GM18505 (cell line): Measurements from ENCODE around the gene TMOD2.

Experiments
- ATAC-seq: cut with Tn5 transposase; IDR thresholded peaks from one replicate; pipeline ENCODE4 v1.9.1; 2021; ENCODE audit not compliant: unreplicated experiment
- POLR2A ChIP-seq: IDR thresholded peaks from 4 replicates; pipeline ENCODE4 v1.6.1; 2011; ENCODE audit warnings: borderline replicate concordance; ENCODE audit not compliant: insufficient read depth, insufficient read length; ENCODE audit errors: extremely low read depth

Gene TMOD2

DNA sequence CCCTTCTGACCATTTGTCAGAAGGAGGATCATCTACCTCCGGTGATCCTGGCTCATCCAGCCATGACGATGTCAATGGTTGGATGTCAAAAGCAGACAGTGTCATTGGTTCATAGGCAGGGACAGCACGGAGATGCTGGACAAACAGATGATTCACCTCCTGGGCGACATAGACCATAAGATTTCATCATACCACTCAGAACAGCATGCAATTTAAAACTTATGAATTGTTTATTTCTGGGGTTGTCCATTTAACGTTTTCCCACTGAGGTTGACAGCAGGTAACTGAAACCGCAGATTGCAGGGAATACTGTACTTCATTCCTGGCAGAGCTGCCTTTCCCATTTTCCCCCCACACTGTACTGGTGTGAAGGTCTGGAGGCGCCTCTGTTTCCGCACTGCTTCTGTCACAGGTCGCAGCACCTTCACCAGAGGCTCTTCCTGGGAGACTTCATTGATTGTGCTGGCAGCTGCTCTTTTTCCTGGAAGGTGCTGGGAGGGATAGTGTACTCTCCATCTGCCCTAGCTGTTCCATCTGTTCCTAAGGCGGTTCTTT lies 45.5 kb downstream of the TMOD2 start:
- ATAC-seq = no peak
- TF ChIP-seq POLR2A = no peak

DNA sequence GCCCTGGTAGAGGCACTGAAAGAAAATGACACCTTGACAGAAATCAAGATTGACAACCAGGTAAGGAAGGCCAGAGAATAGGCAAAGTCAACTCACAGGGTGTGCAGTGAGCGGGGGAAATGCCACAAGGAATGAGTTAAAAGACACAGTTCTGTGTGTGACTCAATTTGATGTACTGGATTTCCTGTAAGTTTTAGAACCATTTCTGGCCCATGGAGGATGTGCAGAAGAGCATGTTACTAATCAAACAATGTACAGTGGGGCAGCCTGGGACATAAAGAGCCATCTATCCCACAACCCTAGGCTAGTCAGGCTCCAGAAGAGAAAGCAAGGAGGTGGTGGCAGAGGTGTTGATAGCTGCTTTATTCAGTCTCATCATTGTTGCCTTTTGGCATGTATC lies 46.9 kb downstream of the TMOD2 start:
- no peak for ATAC-seq
- no peak for TF ChIP-seq POLR2A

DNA sequence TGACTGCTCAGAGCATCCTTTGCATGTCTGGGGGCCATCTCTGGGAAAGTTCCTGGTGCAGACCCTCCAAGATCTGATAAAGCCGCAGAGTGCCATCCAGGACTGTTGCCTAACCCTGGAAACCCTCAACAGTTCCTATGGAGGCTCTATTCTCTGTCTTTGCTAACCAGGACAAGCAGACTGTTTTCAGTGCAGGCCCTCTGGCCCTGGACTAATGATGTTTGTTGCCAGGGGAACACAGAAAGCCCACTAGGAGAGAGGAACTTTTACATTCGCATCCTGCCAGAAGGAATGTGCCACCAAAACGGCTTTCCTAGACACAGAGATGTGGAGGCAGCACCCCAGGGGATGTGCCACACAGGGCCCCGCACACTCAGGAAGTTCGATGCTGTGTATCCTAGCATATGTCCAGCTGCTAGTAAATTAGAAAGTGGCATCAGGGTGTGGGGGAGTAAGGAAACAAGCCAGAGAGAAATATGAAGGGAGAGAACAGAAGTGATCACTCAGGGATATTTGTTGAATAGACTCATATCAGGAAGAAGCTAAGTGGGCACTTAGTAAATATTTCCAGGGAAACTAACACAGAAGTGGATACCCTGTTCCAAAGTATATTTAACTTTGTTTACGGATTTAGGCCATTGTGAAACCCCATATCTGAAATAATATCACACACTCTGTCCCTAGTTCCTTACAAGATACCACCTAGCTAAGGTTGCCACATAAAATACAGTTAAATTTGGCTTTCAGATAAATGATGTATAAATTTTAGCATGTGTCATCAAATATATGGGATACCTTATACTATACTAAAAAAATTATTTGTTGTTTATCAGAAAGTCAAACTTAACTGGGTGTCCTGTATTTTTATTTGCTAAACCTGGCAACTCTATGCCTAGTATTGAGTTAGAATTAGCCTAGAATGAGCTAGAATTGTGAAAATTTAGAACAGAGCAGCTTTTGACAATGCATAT lies 48.2 kb downstream of the TMOD2 start:
- no peak for ATAC-seq
- TF ChIP-seq POLR2A = no peak

DNA sequence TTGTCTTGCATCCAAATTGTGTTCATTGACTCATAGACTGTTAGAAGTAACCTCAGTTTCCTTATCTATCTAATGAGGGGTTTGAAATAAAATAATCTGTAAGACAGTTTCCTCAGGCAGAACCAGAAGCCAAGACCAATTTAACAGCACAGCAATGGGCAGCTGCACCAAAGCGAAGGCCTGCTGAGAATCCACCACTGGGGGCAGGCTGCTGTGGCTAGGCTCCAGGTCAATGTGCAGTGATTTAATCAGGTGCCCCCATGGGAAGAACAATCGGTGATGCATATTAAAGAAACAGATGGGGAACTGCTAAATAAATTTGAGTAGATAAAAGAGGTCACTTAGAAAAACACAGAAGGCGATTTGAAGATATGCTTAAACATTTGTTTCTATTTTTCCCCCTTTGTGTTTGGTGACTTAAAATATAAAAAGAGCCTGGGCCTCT lies 50.0 kb downstream of the TMOD2 start:
- no peak for ATAC-seq
- TF ChIP-seq POLR2A = no peak

DNA sequence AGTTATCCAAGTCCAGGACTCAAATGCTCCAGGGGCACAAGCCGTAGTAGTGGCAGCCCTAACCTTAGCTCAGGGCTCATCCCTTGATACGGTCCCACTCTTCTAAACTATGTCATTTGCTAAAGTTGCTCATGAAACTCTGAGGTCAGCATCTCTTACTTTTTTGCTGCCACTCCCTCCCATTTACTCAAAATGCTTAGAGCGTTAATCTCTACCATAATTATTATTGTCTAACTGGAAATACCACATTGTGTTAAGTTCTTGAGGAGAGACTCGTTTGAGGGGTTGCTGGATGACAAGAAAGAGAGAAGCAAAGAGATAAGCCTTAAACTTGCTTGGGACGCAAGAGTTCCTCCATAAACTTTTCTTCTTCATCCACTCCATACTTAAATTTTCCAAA lies 51.2 kb downstream of the TMOD2 start:
- no peak for TF ChIP-seq POLR2A
- no peak for ATAC-seq

DNA sequence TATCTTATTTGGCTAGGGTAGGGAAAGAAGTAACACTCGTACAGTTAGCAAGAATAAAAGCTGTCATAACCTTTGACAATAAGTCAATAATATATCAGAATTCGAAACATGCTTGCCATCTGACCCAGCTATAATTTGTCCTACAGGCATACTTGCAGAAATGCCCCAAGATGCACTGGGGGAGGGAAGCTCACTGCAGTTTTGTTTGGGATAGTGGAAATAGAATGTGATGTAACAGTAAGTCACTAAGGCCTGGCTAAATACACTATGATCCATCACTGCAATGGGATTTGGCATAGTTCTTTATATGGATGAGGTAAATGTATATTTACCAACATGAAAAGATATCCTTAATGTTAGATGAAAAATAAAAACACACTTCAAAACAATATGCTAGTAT lies 52.6 kb downstream of the TMOD2 start:
- TF ChIP-seq POLR2A = no peak
- ATAC-seq = no peak

DNA sequence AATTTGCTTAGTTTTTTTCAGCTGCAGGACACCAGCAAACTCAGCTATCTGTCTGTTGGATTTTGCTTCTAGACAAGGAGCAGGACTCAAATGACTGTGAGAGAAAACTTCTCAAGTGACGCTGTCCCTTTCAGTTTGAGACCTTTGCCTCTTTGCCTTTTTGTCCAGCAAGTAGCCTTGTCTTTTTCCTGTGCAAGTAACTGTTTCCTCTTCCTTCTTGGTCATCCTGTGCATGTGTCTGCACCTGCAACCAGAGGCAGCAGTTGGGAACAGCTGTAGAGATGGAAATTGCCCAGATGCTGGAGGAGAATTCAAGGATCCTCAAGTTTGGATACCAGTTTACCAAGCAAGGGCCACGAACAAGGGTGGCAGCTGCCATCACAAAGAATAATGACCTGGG lies 54.7 kb downstream of the TMOD2 start:
- no peak for TF ChIP-seq POLR2A
- ATAC-seq = no peak

DNA sequence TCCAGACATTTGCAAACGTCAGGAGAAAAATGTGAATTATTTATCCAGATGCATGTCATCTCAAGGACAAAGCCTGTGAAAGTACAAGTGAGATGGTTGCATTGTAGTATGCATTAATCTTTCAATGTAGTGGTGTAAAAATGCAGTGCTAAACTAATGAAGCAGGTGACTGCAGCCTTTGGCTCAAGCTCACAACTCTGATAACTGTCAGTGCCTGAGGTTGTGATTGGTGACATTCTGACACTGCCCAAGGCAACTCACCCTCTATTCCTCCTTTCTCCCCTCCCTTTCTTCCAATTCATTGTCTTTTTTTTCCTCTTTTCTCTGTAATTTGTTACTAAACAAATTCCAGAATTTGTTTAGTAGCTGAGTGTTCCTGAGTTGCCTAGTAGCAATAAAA lies 58.1 kb downstream of the TMOD2 start:
- TF ChIP-seq POLR2A = no peak
- ATAC-seq = no peak

DNA sequence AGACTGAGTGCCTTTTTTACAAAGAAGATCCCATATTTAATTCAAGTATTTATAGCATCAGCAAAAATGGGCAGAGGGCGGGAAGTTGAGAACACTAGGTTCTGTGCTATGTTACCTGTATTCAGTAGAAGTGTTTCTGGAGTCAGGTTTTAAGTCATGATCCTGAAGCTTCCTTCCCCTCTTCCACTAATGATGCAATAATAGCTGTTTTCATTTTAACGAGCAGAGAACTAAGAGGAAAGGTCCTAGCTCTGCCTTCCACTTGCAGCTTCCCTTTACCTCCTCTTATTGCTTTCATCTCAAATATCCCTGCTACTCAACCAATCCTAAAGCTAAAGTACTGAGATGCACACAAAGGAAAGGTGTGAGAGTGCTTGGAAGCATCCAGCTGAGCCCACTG lies 61.2 kb downstream of the TMOD2 start:
- no peak for ATAC-seq

DNA sequence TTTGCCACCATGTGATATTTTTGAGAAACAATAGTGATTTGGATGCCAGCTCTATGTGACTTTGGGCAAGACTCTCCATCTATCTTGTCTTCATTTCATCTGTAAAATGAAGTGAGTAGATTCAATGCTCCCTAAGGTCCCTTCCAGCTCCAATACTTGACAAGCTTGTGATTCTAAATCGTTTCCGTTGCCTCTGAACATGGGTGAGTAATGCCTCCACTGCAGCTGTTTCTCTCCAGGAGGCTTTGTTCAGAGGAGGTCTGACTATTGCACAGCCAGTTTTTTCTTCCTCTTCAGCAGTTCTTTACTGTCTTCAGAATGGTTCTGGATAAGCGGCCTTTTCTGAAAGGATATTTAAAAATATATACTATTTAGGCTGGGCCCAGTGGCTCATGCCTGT lies 63.2 kb downstream of the TMOD2 start:
- ATAC-seq = no peak
- TF ChIP-seq POLR2A = no peak

More for the DNA sequence above, 61.2 kb downstream of the TMOD2 start:
- no peak for TF ChIP-seq POLR2A

DNA sequence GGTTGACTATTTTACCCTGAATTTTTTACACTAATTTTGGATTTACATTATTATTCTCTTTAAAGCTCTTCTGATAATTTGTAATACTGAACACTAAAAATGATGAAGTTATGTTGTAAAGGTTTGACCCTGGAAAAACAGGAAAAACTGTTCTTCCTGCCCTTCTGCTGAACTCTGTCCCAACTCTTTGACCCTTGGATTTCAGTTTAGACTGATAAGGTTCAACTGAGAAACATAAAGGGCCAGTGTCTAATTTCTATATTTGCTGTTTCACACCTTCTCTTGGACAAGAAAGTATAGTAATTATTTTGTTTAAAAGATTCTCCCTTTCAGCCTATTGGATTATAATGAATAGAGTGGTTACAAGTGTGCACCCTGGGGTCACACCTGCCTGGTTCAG lies 65.2 kb downstream of the TMOD2 start:
- no peak for ATAC-seq

DNA sequence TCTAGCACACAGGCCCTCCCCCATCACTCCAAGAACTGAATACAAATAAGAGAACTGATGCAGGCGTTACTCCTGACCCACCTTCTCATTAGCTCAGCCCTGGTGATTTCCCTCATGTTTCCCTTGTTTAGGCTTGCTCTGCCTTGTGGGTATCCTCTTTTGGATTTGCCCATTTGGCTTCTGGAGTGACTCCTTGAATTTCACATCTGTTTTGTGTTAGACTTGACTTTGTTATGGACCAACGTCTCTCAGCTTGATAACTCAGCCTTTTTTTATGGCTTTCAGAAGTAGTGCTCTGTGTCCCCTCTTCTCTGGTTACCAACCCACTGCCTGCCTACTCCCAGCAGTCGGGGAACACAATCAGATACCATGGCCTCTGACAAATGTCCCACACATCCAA lies 66.8 kb downstream of the TMOD2 start:
- ATAC-seq = no peak
- no peak for TF ChIP-seq POLR2A

More for the DNA sequence above, 65.2 kb downstream of the TMOD2 start:
- no peak for TF ChIP-seq POLR2A

DNA sequence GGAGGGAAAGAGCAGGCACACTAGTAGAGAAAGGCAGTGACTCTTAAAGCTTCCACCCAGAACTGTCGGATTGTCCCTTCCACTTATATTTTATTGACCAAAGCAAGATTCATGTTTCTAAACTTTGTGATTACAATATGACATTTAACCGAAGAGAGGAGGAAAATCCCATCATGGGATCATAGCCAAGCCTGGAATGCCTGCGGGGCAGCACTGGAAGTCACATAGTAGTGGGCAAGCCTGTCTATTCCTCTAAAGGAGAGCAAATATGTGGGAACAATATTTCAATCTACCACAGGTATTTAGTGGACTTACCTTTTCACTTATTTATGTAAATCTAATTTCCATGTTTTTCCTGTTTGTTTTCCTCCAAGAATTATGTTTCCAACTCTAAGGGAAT lies 74.3 kb downstream of the TMOD2 start:
- ATAC-seq = no peak
- TF ChIP-seq POLR2A = no peak
